GM12874 (cell line): Measurements from ENCODE around the gene AACS.

Experiments used
- CTCF ChIP-seq: IDR thresholded peaks from 2 replicates; pipeline ENCODE4 v1.5.1; 2011; ENCODE audit warnings: low read depth, mild to moderate bottlenecking, control low read depth, low read length, moderate library complexity; ENCODE audit not compliant: insufficient read depth

AACS gene

DNA sequence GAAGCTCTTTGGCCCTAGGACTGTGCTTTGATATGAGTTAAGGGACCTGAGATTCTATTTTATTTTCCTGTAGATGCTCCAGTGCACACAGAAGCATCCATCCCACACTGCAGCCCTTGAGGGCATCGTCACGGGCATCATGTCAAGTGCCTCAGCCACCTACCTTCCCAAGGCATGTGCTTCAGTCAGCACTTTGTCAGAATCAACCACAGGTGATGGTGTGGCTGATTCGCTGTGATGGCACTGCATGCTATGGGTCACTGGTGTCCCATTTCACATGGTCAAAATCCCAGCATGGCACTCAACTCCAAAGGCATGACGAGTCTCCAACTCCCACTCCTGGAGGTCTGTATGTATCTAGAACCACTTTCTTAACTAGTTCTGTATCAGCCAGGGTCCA is 100.8 kb downstream of the AACS start:
- no peak for TF ChIP-seq CTCF

- no peak for TF ChIP-seq CTCF
Observed at GRCh38 chr12:125167658-125168057, 102.4 kb downstream of the AACS start.

- TF ChIP-seq CTCF = no peak
Observed at GRCh38 chr12:125169451-125169850, 104.2 kb downstream of the AACS start.

DNA sequence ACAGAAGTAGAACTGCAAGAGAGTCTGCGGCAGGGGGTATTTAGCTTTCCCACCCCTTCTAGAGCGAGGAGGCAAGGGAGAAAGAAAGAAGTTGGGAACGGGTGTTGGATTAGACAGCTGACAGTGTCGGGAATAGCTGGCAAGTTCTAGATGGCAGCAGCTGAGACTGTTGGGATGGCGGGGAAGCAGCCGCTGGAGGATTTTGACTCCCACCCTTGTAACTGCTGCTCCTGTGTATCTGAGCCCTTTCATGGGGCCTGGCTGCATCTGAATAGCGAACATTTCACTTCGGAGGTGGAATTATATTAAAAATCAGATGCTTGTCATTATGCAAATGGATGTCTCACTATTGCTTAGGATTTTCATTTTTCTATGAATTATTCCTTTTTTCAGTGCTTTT is 104.6 kb downstream of the AACS start:
- TF ChIP-seq CTCF = no peak

GRCh38 chr12:125171267-125171666 is 106.0 kb downstream of the AACS start:
- no peak for TF ChIP-seq CTCF

DNA sequence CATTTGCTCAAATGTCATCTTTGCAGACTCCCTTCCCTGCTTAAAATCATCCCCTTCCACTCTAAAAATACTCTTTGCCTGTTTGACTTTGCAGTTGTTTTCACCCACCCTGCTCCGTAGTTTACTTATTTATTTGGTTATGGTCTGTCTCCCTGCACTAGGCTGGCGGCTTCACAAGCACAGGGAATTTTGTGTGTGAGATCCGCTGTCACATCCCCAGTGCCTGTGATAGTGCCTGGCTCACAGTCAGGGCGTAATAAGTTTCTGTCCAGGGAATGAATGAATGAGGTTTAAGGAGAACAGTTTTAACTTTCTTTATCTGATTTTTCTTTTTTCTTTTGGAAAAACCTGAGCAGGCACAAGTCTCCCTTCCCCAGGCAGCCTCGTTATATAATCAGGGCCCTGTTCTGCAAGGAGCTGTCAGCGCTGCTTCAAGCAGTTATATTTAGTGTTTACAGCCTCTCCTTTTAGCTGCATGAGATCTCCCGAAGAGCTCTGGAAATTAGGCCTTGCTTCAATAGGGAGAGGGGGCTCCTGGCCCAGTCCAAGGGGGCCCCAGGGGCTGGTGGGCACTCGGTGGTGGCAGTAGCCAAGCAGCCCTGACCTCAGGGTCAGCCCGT is 107.1 kb downstream of the AACS start:
- TF ChIP-seq CTCF = no peak

GRCh38 chr12:125175576-125175975 is 110.3 kb downstream of the AACS start:
- TF ChIP-seq CTCF = no peak
